Measurements from ENCODE around the gene INAFM2.

The INAFM2 gene

GRCh38 chr15:40345225-40345866, 21.9 kb downstream of the INAFM2 start:
- no peak for DNase-seq
- H3K9me3 Mint-ChIP-seq: no peaks in the 10 kb centered on the region
- H3K4me1 Mint-ChIP-seq (ENCODE audit: low read depth): no peaks in the 10 kb centered on the region
- no peaks in the 10 kb centered on the region for H3K27me3 Mint-ChIP-seq
- no peaks in the 10 kb centered on the region for H3K36me3 Mint-ChIP-seq (ENCODE audit: low read depth)
- H3K4me3 Mint-ChIP-seq: no peak overlapping the region
- no peak overlapping the region for H3K27ac Mint-ChIP-seq

- Mint-ChIP-seq H3K4me3 (no peak overlapping the region), H3K27me3 (no peaks in the 10 kb centered on the region), H3K9me3 (no peaks in the 10 kb centered on the region), H3K27ac (no peak overlapping the region), H3K4me1 (ENCODE audit: low read depth) (no peaks in the 10 kb centered on the region), H3K36me3 (ENCODE audit: low read depth) (no peaks in the 10 kb centered on the region)
- DNase-seq: no peak
Measured at GRCh38 chr15:40345867-40346578, 22.5 kb downstream of the INAFM2 start.

GRCh38 chr15:40346579-40347558, 23.4 kb downstream of the INAFM2 start:
- no peaks in the 10 kb centered on the region for H3K4me1 Mint-ChIP-seq (ENCODE audit: low read depth)
- H3K9me3 Mint-ChIP-seq: no peaks in the 10 kb centered on the region
- no peaks in the 10 kb centered on the region for H3K27me3 Mint-ChIP-seq
- DNase-seq: no peak
- H3K36me3 Mint-ChIP-seq (ENCODE audit: low read depth): no peaks in the 10 kb centered on the region
- no peak overlapping the region for H3K27ac Mint-ChIP-seq
- H3K4me3 Mint-ChIP-seq: no peak overlapping the region

GRCh38 chr15:40347559-40348473, 24.3 kb downstream of the INAFM2 start:
- H3K27ac Mint-ChIP-seq: no peak overlapping the region
- no peak overlapping the region for H3K4me3 Mint-ChIP-seq
- no peaks in the 10 kb centered on the region for H3K9me3 Mint-ChIP-seq
- no peaks in the 10 kb centered on the region for H3K4me1 Mint-ChIP-seq (ENCODE audit: low read depth)
- no peak for DNase-seq
- no peaks in the 10 kb centered on the region for H3K27me3 Mint-ChIP-seq
- no peaks in the 10 kb centered on the region for H3K36me3 Mint-ChIP-seq (ENCODE audit: low read depth)

DNA sequence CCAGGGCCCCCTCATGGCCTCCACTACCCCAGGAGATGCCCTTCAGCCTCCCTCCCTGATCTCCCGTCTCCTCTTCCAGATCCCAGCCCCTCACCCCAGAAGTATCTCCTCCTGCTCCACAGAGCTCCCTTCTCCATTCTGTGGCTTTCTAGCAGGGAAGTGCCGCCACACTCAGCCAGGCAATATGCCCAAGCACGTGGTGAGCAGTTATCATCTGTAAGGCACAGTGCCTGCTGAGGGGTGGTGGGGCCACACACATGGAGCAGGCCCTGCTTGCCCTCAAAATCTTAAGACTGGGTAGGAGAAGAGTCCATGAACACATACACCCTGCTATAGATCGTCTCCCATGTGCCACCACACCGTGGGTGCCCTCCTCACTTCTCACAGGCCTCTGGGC, 25.0 kb downstream of the INAFM2 start:
- Mint-ChIP-seq H3K27ac (no peak overlapping the region), H3K9me3 (no peaks in the 10 kb centered on the region), H3K27me3 (no peaks in the 10 kb centered on the region), H3K36me3 (ENCODE audit: low read depth) (no peaks in the 10 kb centered on the region), H3K4me3 (no peak overlapping the region), H3K4me1 (ENCODE audit: low read depth) (no peaks in the 10 kb centered on the region)
- DNase-seq: no peak

DNA sequence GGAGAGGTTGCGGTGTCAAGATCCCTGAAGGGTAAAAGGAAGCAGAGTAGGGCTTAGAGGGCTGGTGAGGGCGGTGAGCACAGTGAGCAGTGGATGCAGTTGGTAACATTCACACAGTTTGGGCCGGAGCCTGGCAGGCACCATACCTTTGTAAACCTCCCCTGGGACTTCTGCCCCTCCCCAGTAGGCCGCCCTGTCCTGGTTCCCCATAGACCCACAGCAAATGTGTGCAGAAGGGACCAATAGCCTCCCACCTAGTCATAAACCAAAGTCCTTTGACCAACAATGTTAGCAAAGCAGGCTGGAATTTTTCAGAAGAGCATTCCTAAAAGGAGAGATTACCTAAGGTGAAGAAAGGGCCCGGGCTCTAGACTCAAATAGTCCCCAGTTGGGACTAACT, 25.7 kb downstream of the INAFM2 start:
- no peak for DNase-seq
- Mint-ChIP-seq H3K27ac (no peak overlapping the region), H3K9me3 (no peaks in the 10 kb centered on the region), H3K27me3 (no peaks in the 10 kb centered on the region), H3K36me3 (ENCODE audit: low read depth) (no peaks in the 10 kb centered on the region), H3K4me1 (ENCODE audit: low read depth) (no peaks in the 10 kb centered on the region), H3K4me3 (no peak overlapping the region)

- Mint-ChIP-seq H3K27me3 (no peaks in the 10 kb centered on the region), H3K9me3 (no peaks in the 10 kb centered on the region), H3K4me1 (ENCODE audit: low read depth) (peaks cover 3% of the 10 kb centered on the region), H3K36me3 (ENCODE audit: low read depth) (no peaks in the 10 kb centered on the region), H3K4me3 (no peak overlapping the region), H3K27ac (no peak overlapping the region)
- no peak for DNase-seq
Measured at GRCh38 chr15:40352281-40352901, 28.9 kb downstream of the INAFM2 start.

GRCh38 chr15:40353697-40354096, 30.2 kb downstream of the INAFM2 start:
- Mint-ChIP-seq H3K4me1 (ENCODE audit: low read depth) (peaks cover 7% of the 10 kb centered on the region), H3K4me3 (no peak overlapping the region), H3K27me3 (no peaks in the 10 kb centered on the region), H3K36me3 (ENCODE audit: low read depth) (no peaks in the 10 kb centered on the region), H3K9me3 (no peaks in the 10 kb centered on the region), H3K27ac (no peak overlapping the region)
- no peak for DNase-seq

DNA sequence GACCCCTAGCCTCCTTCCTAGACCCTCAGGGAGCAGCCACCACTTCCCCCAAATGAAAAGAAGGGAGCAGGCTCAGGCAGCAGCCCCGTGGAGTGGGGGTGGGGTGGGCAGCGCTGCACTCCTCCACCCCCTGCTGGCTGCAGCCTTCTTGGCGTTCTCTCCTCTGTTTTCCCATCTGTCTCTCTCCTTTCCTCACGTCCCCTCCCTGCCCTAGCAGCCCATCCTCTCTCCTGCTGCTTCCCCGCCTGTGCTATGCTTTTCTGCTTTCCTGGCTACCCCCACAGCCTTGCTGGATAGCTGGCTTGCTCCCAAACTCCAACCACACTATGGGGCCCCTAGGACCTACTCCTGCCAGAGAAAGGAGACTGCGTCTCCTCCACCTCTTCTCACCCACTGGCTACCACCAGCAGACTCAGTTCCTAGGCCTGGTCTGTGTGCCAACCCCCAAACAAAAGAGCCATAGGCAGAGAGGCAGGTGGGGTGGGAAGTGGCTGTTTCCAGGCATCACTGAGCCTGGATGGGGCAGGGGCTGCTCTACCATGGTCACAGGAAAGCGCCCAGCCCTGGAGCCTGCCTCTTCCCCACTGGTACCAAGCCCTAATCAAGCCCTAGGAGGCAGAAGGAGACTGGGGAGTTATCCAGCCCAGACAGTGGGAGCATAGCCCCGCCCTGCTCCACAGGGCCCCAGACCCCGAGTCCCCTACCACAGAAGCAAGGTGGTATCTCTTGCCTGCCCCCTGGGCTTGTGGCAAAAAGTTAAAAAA, 31.1 kb downstream of the INAFM2 start:
- no peak overlapping the region for H3K27ac Mint-ChIP-seq
- H3K36me3 Mint-ChIP-seq (ENCODE audit: low read depth): no peaks in the 10 kb centered on the region
- no peaks in the 10 kb centered on the region for H3K9me3 Mint-ChIP-seq
- H3K4me1 Mint-ChIP-seq (ENCODE audit: low read depth): peaks cover 12% of the 10 kb centered on the region
- H3K4me3 Mint-ChIP-seq: no peak overlapping the region
- DNase-seq: no peak
- H3K27me3 Mint-ChIP-seq: no peaks in the 10 kb centered on the region

DNA sequence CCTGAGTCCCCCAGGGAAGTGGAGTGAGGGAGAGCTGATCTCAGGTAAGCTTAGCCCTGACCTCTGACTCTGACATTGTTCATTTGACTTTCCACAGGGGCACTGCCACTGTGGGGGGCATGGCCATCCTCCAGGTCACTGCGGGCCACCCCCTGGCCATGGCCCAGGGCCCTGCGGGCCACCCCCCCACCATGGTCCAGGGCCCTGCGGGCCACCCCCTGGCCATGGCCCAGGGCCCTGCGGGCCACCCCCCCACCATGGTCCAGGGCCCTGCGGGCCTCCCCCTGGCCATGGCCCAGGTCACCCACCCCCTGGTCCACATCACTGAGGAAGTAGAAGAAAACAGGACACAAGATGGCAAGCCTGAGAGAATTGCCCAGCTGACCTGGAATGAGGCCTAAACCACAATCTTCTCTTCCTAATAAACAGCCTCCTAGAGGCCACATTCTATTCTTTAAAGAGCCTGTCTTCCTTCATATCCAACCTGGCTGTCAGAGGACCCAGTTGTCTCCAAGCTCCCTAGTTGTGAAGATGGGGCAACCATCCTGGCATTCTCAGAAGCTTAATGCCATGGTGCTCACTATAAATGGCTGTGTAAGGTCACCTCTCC, 32.6 kb downstream of the INAFM2 start:
- H3K27ac Mint-ChIP-seq: no peak overlapping the region
- no peak overlapping the region for H3K4me3 Mint-ChIP-seq
- no peaks in the 10 kb centered on the region for H3K36me3 Mint-ChIP-seq (ENCODE audit: low read depth)
- H3K27me3 Mint-ChIP-seq: no peaks in the 10 kb centered on the region
- H3K9me3 Mint-ChIP-seq: no peaks in the 10 kb centered on the region
- DNase-seq: no peak
- peaks cover 12% of the 10 kb centered on the region for H3K4me1 Mint-ChIP-seq (ENCODE audit: low read depth)

DNA sequence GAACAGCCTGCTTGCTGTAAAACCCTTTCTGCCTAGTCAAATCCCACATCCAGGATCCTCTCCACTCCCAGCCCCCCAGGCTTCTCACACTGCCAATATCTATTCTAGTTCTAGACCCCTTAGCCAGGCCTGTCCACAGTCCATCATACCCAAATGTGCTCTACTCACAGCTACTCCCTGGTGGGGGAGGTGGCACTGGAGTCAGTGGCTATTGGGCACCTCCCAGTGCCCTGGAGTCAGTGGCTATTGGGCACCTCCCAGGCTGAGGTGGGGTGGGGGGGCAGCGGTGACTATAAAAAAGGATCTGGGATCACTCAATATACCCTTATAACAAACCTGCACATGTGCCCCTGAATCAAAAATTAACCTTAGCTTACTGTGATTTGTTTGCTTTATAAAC, 33.8 kb downstream of the INAFM2 start:
- H3K9me3 Mint-ChIP-seq: no peaks in the 10 kb centered on the region
- no peak overlapping the region for H3K27ac Mint-ChIP-seq
- no peaks in the 10 kb centered on the region for H3K27me3 Mint-ChIP-seq
- DNase-seq: no peak
- H3K4me3 Mint-ChIP-seq: peak overlapping the region; percentile 78
- peaks cover 12% of the 10 kb centered on the region for H3K4me1 Mint-ChIP-seq (ENCODE audit: low read depth)
- no peaks in the 10 kb centered on the region for H3K36me3 Mint-ChIP-seq (ENCODE audit: low read depth)

- peak; percentile 91 for DNase-seq
- Mint-ChIP-seq H3K27ac (peak within 1 kb of the TSS; percentile 53), H3K27me3 (no peaks in the 10 kb centered on the region), H3K4me3 (peak within 1 kb of the TSS; percentile 78), H3K9me3 (no peaks in the 10 kb centered on the region), H3K4me1 (ENCODE audit: low read depth) (peaks cover 12% of the 10 kb centered on the region), H3K36me3 (ENCODE audit: low read depth) (no peaks in the 10 kb centered on the region)
Measured at GRCh38 chr15:40357723-40358470, 34.4 kb downstream of the INAFM2 start, which contains the start of gene DISP2. DISP2 (plus strand) TSS chr15:40358219; CDS start chr15:40358322, 103 bp downstream.
